MM.1S (cell line): ENCODE measurements around the gene ATXN2L.
"Not testable (repeated sequence)": the region's sequence is repeated elsewhere in the genome, so short reads cannot be mapped to it uniquely, and the experiment has no call there.

Experiments used
- DNase-seq: peaks from one replicate; pipeline ENCODE4 v3.0.0-alpha.2; 2015
- H2AFZ ChIP-seq: fragments of 300-600 bp; sonication (generic); 2 replicates; pipeline ENCODE4 v1.6.0; 2016; ENCODE audit warnings: antibody characterized with exemption, low read length
- H3F3A ChIP-seq: fragments of 300-600 bp; sonication (generic); 2 replicates; pipeline ENCODE4 v1.6.1; 2016; ENCODE audit warnings: mild to moderate bottlenecking, antibody characterized with exemption, low read length, moderate library complexity, mixed read lengths; ENCODE audit not compliant: insufficient read depth
- H3K27ac ChIP-seq: fragments of 300-600 bp; sonication (generic); 2 replicates; pipeline ENCODE4 v1.5.1; 2016; ENCODE audit warnings: mild to moderate bottlenecking, low read length
- H3K27me3 ChIP-seq: fragments of 300-600 bp; sonication (generic); replicated peaks from 2 replicates; pipeline ENCODE4 v1.6.0; 2016; ENCODE audit warnings: low read length; ENCODE audit not compliant: insufficient read depth
- H3K36me3 ChIP-seq: fragments of 300-600 bp; sonication (generic); replicated peaks from 2 replicates; pipeline ENCODE4 v1.6.1; 2016; ENCODE audit warnings: mild to moderate bottlenecking, low read length, mixed read lengths; ENCODE audit not compliant: insufficient read depth
- H3K4me1 ChIP-seq: fragments of 300-600 bp; sonication (generic); 2 replicates; pipeline ENCODE4 v1.6.1; 2016; ENCODE audit warnings: low read length, mixed read lengths
- H3K4me2 ChIP-seq: fragments of 300-600 bp; sonication (generic); 2 replicates; pipeline ENCODE4 v1.6.0; 2016; ENCODE audit warnings: low read depth, low read length
- H3K4me3 ChIP-seq: fragments of 300-600 bp; sonication (generic); 2 replicates; pipeline ENCODE4 v1.5.1; 2016; ENCODE audit warnings: low read length, mixed read lengths
- H3K79me2 ChIP-seq: fragments of 300-600 bp; sonication (generic); 2 replicates; pipeline ENCODE4 v1.6.1; 2016; ENCODE audit warnings: mixed run types, low read length, mixed read lengths
- H3K9ac ChIP-seq: fragments of 300-600 bp; sonication (generic); 2 replicates; pipeline ENCODE4 v1.6.1; 2016; ENCODE audit warnings: low read length, mixed read lengths
- H3K9me2 ChIP-seq: fragments of 300-600 bp; sonication (generic); replicated peaks from 2 replicates; pipeline ENCODE4 v1.6.1; 2016; ENCODE audit warnings: mild to moderate bottlenecking, low read length, mixed read lengths; ENCODE audit not compliant: insufficient read depth
- H3K9me3 ChIP-seq: fragments of 300-600 bp; sonication (generic); replicated peaks from 2 replicates; pipeline ENCODE4 v1.6.1; 2016; ENCODE audit warnings: mild to moderate bottlenecking, low read length, mixed read lengths; ENCODE audit not compliant: insufficient read depth
- H4K20me1 ChIP-seq: fragments of 300-600 bp; sonication (generic); 2 replicates; pipeline ENCODE4 v1.6.1; 2016; ENCODE audit warnings: mild to moderate bottlenecking, low read length, moderate library complexity, mixed read lengths; ENCODE audit not compliant: insufficient read depth
- CTCF ChIP-seq: fragments of 300-600 bp; sonication (generic); IDR thresholded peaks from 2 replicates; pipeline ENCODE4 v1.5.1; 2016; ENCODE audit warnings: antibody characterized with exemption, low read length, mixed read lengths
- EZH2 ChIP-seq: fragments of 300-600 bp; sonication (generic); optimal IDR thresholded peaks from 2 replicates; pipeline ENCODE3; 2017; ENCODE audit warnings: low read depth, mild to moderate bottlenecking, antibody characterized with exemption, low read length, mixed read lengths
- EZH2phosphoT487 ChIP-seq: fragments of 300-600 bp; sonication (generic); IDR thresholded peaks from 2 replicates; pipeline ENCODE4 v1.6.1; 2018; ENCODE audit warnings: antibody characterized with exemption, low read length

The ATXN2L gene

GRCh38 chr16:28802235-28803019 is 20.4 kb upstream of the ATXN2L start:
- H3K4me3 ChIP-seq = not testable (repeated sequence)

GRCh38 chr16:28807445-28808120 is 15.2 kb upstream of the ATXN2L start:
- not testable (repeated sequence) for H3K27ac ChIP-seq, H3K4me3 ChIP-seq, H3F3A ChIP-seq, H3K9me3 ChIP-seq, DNase-seq, H4K20me1 ChIP-seq, H3K9me2 ChIP-seq, H3K27me3 ChIP-seq, H3K4me2 ChIP-seq, H3K36me3 ChIP-seq, H3K4me1 ChIP-seq, H3K79me2 ChIP-seq, H3K9ac ChIP-seq, H2AFZ ChIP-seq

More at GRCh38 chr16:28802235-28803019, 20.4 kb upstream of the ATXN2L start:
- H3K36me3 ChIP-seq, H4K20me1 ChIP-seq, H3K4me1 ChIP-seq, H3K9ac ChIP-seq, H2AFZ ChIP-seq, H3K9me2 ChIP-seq, H3F3A ChIP-seq, H3K79me2 ChIP-seq, H3K27ac ChIP-seq, H3K9me3 ChIP-seq, H3K27me3 ChIP-seq: not testable (repeated sequence)
- DNase-seq = peak; percentile 91
- peak; percentile 39 for TF ChIP-seq CTCF
- H3K4me2 ChIP-seq = peak overlapping the region; percentile 15; the same call in 1 of the 2 replicates

GRCh38 chr16:28820016-28820415 is 2.8 kb upstream of the ATXN2L start:
- no peak for DNase-seq
- Histone ChIP-seq H4K20me1 (0 out of 2 replicates have a peak, but pooled peaks cover 4% of the 10 kb centered on the region), H3K9ac (no peak overlapping the region), H3K4me2 (no peak overlapping the region), H3F3A (no peaks in the 10 kb centered on the region), H2AFZ (no peak overlapping the region), H3K27ac (no peak overlapping the region), H3K9me2 (no peaks in the 10 kb centered on the region), H3K36me3 (no peaks in the 10 kb centered on the region), H3K9me3 (no peaks in the 10 kb centered on the region), H3K4me1 (peaks cover 7% of the 10 kb centered on the region; the same call in 1 of the 2 replicates), H3K4me3 (no peak overlapping the region), H3K79me2 (peaks cover 24% of the 10 kb centered on the region), H3K27me3 (no peaks in the 10 kb centered on the region)
- no peak for TF ChIP-seq EZH2
- TF ChIP-seq EZH2phosphoT487 = no peak
- TF ChIP-seq CTCF = no peak

GRCh38 chr16:28820546-28820945 is 2.3 kb upstream of the ATXN2L start:
- H3K4me3 ChIP-seq = not testable (repeated sequence)
- peaks cover 29% of the 10 kb centered on the region for H3K79me2 ChIP-seq
- H3K4me1 ChIP-seq = peaks cover 12% of the 10 kb centered on the region; the same call in 1 of the 2 replicates

More at GRCh38 chr16:28820546-28820945, 2.3 kb upstream of the ATXN2L start:
- H3K27me3 ChIP-seq, H4K20me1 ChIP-seq, DNase-seq, H3F3A ChIP-seq, H3K27ac ChIP-seq, H2AFZ ChIP-seq, H3K4me2 ChIP-seq, H3K9me2 ChIP-seq, H3K36me3 ChIP-seq, H3K9me3 ChIP-seq, H3K9ac ChIP-seq: not testable (repeated sequence)
